Sigmoid colon (tissue), 7 donors: ENCODE measurements around the gene MUC21. TPM values are rescaled to one million over a fixed set of nuclear protein-coding genes. Genes with fewer than 3 reads are reported as not detected.

ENCODE experiments used
- DNase-seq: peaks from one replicate; pipeline ENCODE4 v3.0.0-alpha.2; 2019
- H3K27ac ChIP-seq, 4 donors: fragments of 200-600 bp; sonication (generic); one replicate each; pipeline ENCODE4 v1.5.1; 2016 to 2019; ENCODE audit warnings: mild to moderate bottlenecking in 1 of 4
- H3K27me3 ChIP-seq, 3 donors: fragments of 200-600 bp; sonication (generic); one replicate each; pipeline ENCODE4 v1.5.1; 2019; ENCODE audit warnings: mild to moderate bottlenecking in 1 of 3
- H3K36me3 ChIP-seq, 4 donors: fragments of 200-600 bp; sonication (generic); one replicate each; pipeline ENCODE4 v1.5.1; 2016 to 2019
- H3K4me1 ChIP-seq, 4 donors: fragments of 200-600 bp; sonication (generic); one replicate each; pipeline ENCODE4 v1.5.1; 2017 to 2019
- H3K4me3 ChIP-seq, 4 donors: fragments of 200-600 bp; sonication (generic); one replicate each; pipeline ENCODE4 v1.5.1; 2017 to 2019; ENCODE audit warnings: mild to moderate bottlenecking in 2 of 4, moderate library complexity in 1 of 4
- H3K9me3 ChIP-seq, 4 donors: fragments of 200-600 bp in 3 of 4; sonication (generic) in 3 of 4; one replicate each; pipeline versions ENCODE4 v1.5.1 to v1.6.1; 2013 to 2019
- EP300 ChIP-seq, 4 donors: sonication (generic); formaldehyde crosslinking; IDR thresholded peaks; one replicate each; pipeline ENCODE4 v1.6.1; 2017; ENCODE audit warnings: antibody characterized with exemption in 4 of 4
- POLR2A ChIP-seq, 2 donors: fragments of 450-650 bp; IDR thresholded peaks; one replicate each; pipeline ENCODE4 v1.6.1; 2016; ENCODE audit warnings: antibody characterized with exemption in 2 of 2, mild to moderate bottlenecking in 2 of 2, moderate library complexity in 2 of 2
- POLR2AphosphoS5 ChIP-seq, 4 donors: sonication (generic); formaldehyde crosslinking; IDR thresholded peaks; one replicate each; pipeline ENCODE4 v1.6.1; 2017; ENCODE audit warnings: antibody characterized with exemption in 4 of 4
- WGBS, 2 donors: extraction: QIAGEN DNeasy Blood & Tissue Kit; methylation state at CpG; one replicate each; pipeline ENCODE4 v1.1.7; 2013; 5-methylcytosine and 5-hydroxymethylcytosine counted together
- intact Hi-C: fragments of 100-400 bp; cut with DNase I; formaldehyde crosslinking; loops from one replicate; pipeline ENCODE4 v1.15.1; 2023
- polyA plus RNA-seq, 3 donors: library from polyadenylated mRNA; stranded (reverse); fragments of 200-250 nt; gene quantifications; one replicate each; pipeline ENCODE4 v1.2.3, GENCODE V29; 2013
- total RNA-seq, 4 donors: library from RNA; depleted of rRNA; stranded (reverse); fragments of >200 nt; gene quantifications; one replicate each; pipeline ENCODE4 v1.1.0, GENCODE V29; 2016
- TF ChIP-seq, protein P1 (sequence below), 4 experiments: fragments of 450-650 bp in 3 of 4; fragments of 200-600 bp in 1 of 4; IDR thresholded peaks; one replicate each; pipeline ENCODE4 v1.5.1; 2016 to 2019; ENCODE audit warnings: antibody characterized with exemption in 4 of 4, mild to moderate bottlenecking in 3 of 4, moderate library complexity in 2 of 4
- donor health status: healthy with polysubstance abuse.
- donor health status: Bipolar disorder and iron deficiency.
- donor health status: healthy.

MUC21 gene
- total and polyA plus RNA-seq, 7 donors = 0.19 to 1.2 TPM; not detected in 5

DNA sequence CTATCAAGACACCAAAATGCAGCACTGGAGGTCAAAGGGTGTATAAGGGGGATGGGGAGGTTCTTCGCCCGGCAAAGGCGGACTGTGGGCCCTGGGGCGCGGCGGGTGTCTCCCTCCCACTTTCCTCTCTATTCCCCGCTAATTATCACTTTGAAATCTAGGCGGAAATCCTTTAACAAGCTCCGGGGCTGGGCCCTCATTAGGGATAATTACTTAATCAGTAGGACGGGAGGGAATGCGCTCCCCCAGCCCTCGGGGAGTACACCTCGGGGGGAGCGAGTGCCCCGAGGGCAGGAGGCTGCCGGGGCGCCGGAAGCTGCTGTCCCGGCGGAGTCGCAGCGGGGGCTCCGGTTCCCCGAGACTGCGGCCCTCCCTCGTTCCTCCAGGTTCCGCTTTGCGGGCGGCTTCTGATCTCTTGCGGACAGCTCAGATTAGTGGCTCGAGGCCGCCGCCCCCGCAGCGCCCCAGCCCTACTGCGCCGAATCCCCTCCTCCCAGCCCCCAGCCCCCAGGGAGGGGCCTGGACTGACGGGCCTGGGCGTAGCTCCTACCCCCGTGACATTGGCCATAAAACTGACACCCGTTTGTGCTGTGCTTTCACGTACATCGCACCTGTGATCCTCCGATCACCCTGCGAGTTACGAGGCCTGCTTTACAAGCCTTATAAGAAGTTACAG is 28.0 kb upstream of the MUC21 start:
- H3K4me3 ChIP-seq = peak overlapping the region; percentile 20 to 50 (median 44)
- peaks cover 0 to 3% (median 0%) of the 10 kb centered on the region in 4 donors for H3K9me3 ChIP-seq
- TF ChIP-seq, protein P1, sequence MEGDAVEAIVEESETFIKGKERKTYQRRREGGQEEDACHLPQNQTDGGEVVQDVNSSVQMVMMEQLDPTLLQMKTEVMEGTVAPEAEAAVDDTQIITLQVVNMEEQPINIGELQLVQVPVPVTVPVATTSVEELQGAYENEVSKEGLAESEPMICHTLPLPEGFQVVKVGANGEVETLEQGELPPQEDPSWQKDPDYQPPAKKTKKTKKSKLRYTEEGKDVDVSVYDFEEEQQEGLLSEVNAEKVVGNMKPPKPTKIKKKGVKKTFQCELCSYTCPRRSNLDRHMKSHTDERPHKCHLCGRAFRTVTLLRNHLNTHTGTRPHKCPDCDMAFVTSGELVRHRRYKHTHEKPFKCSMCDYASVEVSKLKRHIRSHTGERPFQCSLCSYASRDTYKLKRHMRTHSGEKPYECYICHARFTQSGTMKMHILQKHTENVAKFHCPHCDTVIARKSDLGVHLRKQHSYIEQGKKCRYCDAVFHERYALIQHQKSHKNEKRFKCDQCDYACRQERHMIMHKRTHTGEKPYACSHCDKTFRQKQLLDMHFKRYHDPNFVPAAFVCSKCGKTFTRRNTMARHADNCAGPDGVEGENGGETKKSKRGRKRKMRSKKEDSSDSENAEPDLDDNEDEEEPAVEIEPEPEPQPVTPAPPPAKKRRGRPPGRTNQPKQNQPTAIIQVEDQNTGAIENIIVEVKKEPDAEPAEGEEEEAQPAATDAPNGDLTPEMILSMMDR (IDR thresholded peaks at IDR 0.05) = no peak
- TF ChIP-seq EP300 (IDR thresholded peaks at IDR 0.05) = no peak
- no peak for TF ChIP-seq POLR2AphosphoS5 (IDR thresholded peaks at IDR 0.05)
- no peak for TF ChIP-seq POLR2A (IDR thresholded peaks at IDR 0.05)
- peaks cover 0 to 56% (median 10%) of the 10 kb centered on the region in 3 donors for H3K27me3 ChIP-seq
- H3K4me1 ChIP-seq = peaks cover 0 to 11% (median 9%) of the 10 kb centered on the region in 4 donors
- H3K36me3 ChIP-seq = no peaks in the 10 kb centered on the region
- intact Hi-C loops = no loop called here
- 1 to 3% methylated on average over 46 of the region's 46 CpGs for WGBS, 2 donors
- peak overlapping the region in 1 of 4 donors; percentile 26 for H3K27ac ChIP-seq
- peak; percentile 79 for DNase-seq

DNA sequence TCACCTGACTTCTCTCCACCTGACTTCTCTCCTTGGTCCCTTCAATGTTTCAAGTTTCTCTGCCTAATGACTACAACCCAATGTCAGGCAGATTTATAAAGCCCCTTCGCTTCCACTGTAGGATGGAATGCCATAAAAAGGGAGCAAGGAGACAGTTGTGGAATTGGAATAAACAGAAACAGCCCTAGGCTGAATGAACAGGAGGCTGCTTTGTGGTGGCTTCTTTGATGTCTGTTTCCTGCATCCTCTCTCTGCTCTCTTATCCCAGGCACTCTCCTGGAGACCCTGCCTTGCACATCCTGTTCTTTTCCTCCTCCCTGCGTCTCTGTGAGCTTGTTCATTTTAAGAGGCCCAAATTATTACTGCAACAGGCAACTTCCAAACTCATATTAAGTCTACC is 25.8 kb upstream of the MUC21 start:
- Histone ChIP-seq H3K4me1 (peaks cover 0 to 11% (median 9%) of the 10 kb centered on the region in 4 donors), H3K27ac (no peak overlapping the region), H3K9me3 (no peaks in the 10 kb centered on the region), H3K4me3 (no peak overlapping the region), H3K27me3 (peaks cover 0 to 58% (median 10%) of the 10 kb centered on the region in 3 donors), H3K36me3 (no peaks in the 10 kb centered on the region)
- intact Hi-C loops = no loop called here
- WGBS, 2 donors = 69 to 88% methylated on average over 2 of the region's 2 CpGs
- no peak for DNase-seq
- TF ChIP-seq EP300 (IDR thresholded peaks at IDR 0.05) (no peak), POLR2AphosphoS5 (IDR thresholded peaks at IDR 0.05) (no peak), POLR2A (IDR thresholded peaks at IDR 0.05) (no peak)
- TF ChIP-seq, protein P1 (IDR thresholded peaks at IDR 0.05) = no peak

DNA sequence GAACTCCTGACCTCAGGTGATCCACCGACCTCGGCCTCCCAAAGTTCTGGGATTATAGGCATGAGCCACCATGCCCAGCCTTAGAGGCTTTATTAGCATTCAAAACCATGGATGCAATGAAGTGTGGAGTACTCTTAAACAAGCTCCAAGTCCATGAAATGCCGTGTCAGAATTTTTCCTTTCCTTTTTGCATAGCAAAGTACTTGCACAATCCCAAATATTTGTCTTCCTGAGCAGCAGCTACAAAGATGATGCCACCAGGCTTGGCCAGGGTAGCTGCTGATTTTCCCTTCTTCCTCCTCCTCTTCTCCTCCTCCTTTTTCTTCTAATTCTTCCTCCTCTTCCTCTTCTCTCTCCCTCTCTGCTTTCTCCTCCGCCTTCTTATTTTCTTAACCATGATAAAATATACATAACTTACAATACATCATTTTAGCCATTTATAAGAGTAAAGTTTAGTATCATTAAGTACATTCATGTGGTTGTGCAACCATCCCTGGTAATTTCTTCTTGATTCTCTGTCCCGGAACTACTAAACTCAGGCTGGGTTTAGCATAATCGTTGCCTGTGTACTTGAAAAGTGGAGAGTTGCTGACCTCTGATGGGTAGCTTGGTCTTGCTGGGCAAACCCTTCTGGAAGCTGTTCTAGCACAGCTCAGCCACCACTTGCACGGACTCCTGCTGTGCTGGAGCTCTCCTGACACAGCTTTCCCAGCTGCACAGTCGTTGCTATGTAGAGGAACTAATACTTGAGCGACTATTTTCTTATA is 22.4 kb upstream of the MUC21 start:
- intact Hi-C loops = loop anchor here (5.0 kb wide), 1 partner anchor 281 kb away; no protein-coding TSS in a partner anchor
- H3K9me3 ChIP-seq = no peaks in the 10 kb centered on the region
- TF ChIP-seq EP300 (IDR thresholded peaks at IDR 0.05) (no peak), POLR2AphosphoS5 (IDR thresholded peaks at IDR 0.05) (no peak), POLR2A (IDR thresholded peaks at IDR 0.05) (no peak)
- TF ChIP-seq, protein P1 (IDR thresholded peaks at IDR 0.05) = no peak
- no peak overlapping the region for H3K4me3 ChIP-seq
- H3K36me3 ChIP-seq = no peaks in the 10 kb centered on the region
- no peak overlapping the region for H3K27ac ChIP-seq
- WGBS, 2 donors = 79 to 84% methylated on average over 9 of the region's 9 CpGs
- peaks cover 0 to 47% (median 0%) of the 10 kb centered on the region in 3 donors for H3K27me3 ChIP-seq
- peaks cover 0 to under 1% (median under 1%) of the 10 kb centered on the region in 4 donors for H3K4me1 ChIP-seq
- no peak for DNase-seq

DNA sequence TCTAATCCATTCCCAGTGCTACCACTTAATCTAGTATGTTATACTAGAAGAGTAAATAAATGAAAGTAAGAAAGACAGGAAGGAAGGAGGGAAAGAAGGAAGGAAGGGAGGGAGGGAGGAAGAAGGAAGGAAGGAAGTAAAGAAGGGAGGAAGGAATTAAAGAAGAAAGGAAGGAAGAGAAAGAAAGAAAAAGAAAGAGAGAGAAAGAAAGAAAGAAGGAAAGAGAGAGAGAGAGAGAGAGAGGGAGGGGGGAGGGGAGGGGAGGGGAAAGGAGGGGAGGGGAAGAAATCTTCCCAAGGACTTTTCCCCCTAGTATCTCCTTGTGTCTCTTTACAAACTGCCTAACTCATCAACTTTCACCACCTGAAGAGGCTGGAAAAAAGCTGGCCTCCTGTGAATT is 20.8 kb upstream of the MUC21 start:
- Histone ChIP-seq H3K4me1 (no peaks in the 10 kb centered on the region), H3K27ac (no peak overlapping the region), H3K36me3 (no peaks in the 10 kb centered on the region), H3K27me3 (peaks cover 0 to 30% (median 0%) of the 10 kb centered on the region in 3 donors), H3K9me3 (no peaks in the 10 kb centered on the region), H3K4me3 (no peak overlapping the region)
- no peak for DNase-seq
- intact Hi-C loops = loop anchor here (5.0 kb wide), 1 partner anchor 280 kb away; no protein-coding TSS in a partner anchor
- TF ChIP-seq EP300 (IDR thresholded peaks at IDR 0.05) (no peak), POLR2AphosphoS5 (IDR thresholded peaks at IDR 0.05) (no peak), POLR2A (IDR thresholded peaks at IDR 0.05) (no peak)
- TF ChIP-seq, protein P1 (IDR thresholded peaks at IDR 0.05) = no peak
